Loucy (cell line): Measurements from ENCODE around the gene SCGB3A2.

Experiments used
- EZH2phosphoT487 ChIP-seq: fragments of 200-600 bp; IDR thresholded peaks from 2 replicates; pipeline ENCODE4 v1.6.1; 2018; ENCODE audit warnings: antibody characterized with exemption, mild to moderate bottlenecking, moderate library complexity, borderline replicate concordance
- TF ChIP-seq, protein P1 (sequence below): fragments of 200-600 bp; sonication (generic); conservative IDR thresholded peaks from 2 replicates; pipeline ENCODE4 v1.5.1; 2014; ENCODE audit warnings: mild to moderate bottlenecking, antibody characterized with exemption, low read length

DNA sequence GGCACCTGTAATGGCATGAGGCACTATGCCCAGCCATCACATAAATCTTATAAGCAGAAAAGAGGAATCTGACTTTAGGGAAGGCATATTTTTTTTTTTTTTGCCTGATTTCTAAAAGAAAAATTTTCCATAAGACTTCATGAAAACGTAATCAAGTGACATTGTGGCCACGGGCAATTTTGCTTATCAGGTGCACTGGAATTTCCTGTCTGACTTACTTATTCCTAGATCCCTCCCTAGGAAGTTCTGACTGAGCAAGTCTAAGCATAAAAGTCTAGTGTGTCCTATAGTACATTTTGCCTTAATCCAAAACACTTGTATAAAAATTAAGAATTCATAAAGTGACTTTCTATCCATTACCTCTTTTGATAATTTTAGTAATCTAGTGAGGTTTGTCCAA is 15.3 kb downstream of the SCGB3A2 start:
- TF ChIP-seq EZH2phosphoT487: no peak
- TF ChIP-seq, protein P1, sequence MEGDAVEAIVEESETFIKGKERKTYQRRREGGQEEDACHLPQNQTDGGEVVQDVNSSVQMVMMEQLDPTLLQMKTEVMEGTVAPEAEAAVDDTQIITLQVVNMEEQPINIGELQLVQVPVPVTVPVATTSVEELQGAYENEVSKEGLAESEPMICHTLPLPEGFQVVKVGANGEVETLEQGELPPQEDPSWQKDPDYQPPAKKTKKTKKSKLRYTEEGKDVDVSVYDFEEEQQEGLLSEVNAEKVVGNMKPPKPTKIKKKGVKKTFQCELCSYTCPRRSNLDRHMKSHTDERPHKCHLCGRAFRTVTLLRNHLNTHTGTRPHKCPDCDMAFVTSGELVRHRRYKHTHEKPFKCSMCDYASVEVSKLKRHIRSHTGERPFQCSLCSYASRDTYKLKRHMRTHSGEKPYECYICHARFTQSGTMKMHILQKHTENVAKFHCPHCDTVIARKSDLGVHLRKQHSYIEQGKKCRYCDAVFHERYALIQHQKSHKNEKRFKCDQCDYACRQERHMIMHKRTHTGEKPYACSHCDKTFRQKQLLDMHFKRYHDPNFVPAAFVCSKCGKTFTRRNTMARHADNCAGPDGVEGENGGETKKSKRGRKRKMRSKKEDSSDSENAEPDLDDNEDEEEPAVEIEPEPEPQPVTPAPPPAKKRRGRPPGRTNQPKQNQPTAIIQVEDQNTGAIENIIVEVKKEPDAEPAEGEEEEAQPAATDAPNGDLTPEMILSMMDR: no peak
